Stimulated activated CD8-positive, alpha-beta memory T cell treated with anti-CD3 and anti-CD28 coated beads, Interleukin-7, amount 100 ng/mL, for 1 hour (primary cell): ENCODE data around the gene C16orf46.
A peak's percentile ranks its signal among the peaks of the same experiment; 100 is the strongest.

Experiments
- DNase-seq, 2 donors: peaks; one replicate each; pipeline ENCODE4 v3.0.0-alpha.2; 2020; ENCODE audit warnings: low read depth in 2 of 2

The C16orf46 gene

DNA sequence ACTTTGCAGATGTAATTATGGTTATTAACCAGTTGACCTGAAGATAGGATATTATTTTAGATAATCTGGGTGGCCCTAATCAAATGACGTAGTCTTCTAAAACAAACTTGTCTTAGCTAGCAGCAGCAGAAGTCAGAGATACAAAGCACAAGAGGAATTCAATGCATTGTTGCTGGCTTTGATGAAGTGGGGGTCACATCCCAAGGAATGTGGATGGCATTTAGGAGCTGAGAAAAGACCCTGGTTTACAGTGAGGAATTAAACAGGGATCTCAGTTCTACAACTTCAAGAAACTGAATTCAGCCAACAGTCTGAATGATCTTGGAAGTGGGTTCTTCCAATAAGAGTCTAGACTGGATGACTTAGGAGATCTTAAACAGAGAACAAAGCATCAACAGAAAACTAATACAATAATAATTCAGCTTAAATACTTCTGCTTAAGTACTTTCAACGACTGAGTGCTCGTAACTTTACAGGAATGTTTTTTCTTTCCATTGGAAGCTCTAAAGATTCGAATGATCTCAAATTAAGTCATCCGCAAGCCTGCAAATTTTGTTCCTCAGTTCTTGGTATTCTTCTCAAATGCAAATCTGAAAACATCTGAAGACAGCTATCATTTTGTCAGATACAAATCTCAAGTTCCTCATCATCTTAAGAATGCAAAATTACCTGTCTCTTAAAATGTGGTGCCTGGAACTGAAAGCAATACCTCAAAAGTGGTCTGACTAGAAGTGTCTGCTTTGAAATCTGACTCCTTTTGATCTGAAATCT is 3.3 kb downstream of the C16orf46 start:
- no peak for DNase-seq

DNA sequence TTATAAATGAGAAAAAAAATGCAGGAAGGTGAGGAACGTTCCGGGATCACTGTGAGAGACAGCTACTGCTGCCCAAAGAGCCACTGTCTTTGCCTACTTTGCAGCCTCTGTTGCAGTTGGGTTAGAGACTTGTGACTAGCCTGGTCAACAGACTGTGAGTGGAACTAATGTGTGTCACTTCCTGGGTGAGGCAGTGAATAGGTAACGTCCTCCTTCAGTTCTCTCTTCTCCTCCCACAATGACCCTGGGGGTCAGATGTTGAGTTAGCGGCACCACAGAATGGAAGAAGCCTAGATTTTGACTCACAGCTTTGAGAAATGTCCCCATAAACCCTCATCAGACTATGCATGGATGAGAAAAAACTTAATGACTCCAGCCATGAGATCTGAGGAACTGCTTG is 5.2 kb downstream of the C16orf46 start:
- no peak for DNase-seq

DNA sequence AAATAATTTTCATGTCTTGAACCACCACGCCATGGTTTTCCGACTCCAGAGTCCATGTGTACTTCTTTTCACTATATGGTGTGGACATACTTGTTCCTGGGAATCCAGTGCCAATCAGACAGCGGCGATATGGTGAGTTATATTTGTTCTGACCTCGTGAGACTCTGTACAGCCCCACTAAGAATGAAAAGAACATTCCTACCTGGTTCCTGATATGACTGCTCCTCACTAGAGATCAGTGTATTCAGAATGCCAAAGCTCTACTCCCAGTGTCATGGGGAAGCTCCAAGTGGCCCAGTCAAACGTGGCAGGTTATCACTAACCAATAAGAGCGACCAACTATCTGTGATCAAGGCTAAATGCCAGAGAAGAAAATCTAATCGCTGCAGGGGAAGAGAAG is 6.1 kb downstream of the C16orf46 start:
- DNase-seq, result no peak

DNA sequence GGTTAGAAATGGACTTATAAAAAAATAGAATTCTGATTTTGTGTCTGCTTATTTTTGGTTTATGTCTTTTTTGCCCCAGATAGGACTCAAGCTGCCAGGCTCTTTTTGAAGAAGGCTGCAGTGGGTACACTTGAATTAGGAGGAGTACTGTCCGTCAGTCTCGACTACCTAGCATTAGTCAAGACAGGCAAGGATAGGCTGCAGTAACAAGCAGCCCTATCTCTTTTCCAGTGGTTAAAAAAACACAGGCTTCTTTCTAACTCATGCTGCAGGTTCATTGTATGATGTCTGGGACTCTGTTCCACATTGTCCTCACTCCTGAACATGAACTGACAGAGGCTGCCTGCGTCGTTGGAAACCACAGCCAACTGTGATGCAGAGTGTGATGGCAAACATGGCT is 8.0 kb downstream of the C16orf46 start:
- DNase-seq, result no peak

DNA sequence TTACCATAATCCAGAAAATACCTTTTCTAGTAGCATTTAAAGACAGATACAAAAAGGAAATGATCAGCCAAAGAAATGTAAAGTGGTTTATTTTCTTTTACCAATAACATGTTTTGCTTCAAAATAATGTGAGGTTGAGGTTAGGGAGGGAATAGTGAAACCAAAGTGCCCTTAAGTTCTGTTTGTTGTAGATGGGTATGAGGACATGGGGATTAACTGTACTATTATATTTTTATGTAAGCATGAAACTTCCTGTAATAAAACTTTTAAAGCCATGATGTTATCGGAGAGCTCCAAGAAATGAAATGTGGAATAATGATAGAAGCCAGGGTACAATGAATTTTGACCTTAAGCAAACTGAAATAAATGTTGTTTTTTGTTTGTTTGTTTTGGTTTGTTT is 9.9 kb downstream of the C16orf46 start:
- no peak for DNase-seq

DNA sequence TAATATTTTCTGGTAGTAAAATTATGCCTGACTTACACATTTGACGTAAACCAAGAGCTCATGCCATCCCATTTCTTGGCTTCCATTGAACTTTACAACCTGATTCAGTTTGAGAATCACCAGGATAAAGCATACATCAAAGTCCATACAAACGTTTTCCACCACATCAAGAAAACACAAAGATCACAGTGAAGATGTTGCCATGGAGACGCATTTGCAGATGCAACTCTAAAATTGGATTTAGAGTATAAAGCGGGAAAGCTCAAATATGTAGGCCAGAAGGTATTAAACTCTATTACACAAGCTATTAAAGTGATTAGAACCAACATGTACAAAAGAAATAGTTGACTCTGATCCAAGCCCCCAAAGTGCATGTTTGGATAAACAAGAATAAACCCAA is 10.4 kb downstream of the C16orf46 start:
- no peak for DNase-seq

DNA sequence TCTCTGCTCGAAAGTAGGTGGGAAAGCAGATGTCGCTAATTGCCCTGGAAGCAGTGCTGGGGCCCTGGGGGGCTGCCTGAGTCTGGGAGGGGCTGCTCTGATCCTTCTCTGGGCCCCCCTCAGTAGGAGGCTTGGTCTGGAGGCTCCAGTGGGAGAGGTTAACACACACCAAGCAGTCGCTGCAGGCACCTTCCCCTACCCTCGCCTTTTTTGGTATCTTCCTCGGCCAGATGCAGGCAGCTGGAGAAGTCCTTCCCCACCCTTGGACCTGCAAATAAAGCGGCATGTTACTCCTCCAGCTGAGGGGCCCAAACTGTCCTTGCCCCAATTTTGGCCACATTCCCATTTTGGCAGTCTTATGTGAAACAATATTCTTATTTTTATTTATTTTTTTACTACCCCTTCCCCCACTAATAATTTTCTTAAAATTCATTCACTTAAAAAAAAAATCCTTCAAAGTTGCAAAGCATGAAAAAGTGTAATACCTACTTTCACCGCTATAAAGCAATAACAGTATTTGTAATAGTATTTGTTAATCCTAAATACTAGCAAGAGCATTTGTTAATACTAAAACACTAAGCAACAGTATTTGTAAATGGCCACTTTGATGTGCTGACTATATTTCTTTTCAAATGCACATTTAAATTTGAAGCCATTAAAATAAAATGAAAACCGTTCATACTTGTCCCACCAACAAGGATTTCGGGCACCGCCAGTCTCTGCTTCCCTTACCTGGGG is 15.0 kb downstream of the C16orf46 start:
- no peak for DNase-seq

DNA sequence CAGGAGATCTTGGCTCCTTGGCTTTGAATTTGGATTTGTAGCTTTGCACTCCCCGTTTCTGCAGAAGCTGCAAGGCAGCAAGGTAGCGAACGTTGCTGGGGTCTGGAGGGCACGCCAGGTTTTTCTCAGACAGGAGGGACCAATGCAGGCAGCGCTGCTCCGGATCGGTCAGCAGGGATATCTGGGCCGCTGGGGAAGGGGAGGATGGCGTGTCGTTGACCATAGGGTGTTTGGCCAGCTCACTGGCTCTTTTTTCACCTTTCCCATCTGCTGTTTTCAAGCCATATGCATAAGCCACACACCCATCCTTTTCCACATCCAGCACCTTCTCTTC is 15.8 kb downstream of the C16orf46 start:
- no peak for DNase-seq

DNA sequence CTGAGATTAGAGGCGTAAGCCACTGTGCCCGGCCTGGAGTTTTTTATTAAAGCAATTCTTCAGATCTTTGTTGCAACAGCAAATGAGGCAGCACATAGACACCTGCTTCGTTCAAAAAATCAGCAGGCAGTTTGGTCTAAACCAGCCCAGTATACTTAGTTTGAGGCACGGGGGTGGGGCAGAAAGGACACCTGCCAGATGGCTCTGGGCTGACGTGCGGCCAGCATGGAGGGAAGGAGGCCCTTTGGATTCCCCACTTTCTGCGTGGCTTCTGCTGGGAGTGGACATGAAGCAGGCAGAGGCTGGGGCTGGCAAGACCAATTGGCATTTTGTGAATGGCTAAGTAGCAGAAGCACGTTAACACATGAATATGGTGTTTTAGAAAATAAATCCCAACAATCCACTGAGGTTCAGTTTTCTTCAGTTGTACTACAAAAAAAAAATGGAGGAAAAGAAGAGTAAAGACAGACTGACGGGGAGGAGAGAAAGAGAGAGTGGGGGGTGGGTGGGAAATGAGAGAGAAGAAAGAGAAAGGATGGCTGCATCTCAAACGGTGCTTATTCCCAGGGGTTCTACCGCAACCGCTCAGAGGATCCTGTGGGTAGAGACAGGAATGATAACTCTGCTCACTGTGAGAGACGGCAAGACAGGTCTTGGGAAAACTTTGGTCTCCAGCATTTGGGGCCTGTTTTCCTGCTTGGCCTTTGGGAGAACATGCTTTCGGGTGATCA is 16.3 kb downstream of the C16orf46 start:
- no peak for DNase-seq

DNA sequence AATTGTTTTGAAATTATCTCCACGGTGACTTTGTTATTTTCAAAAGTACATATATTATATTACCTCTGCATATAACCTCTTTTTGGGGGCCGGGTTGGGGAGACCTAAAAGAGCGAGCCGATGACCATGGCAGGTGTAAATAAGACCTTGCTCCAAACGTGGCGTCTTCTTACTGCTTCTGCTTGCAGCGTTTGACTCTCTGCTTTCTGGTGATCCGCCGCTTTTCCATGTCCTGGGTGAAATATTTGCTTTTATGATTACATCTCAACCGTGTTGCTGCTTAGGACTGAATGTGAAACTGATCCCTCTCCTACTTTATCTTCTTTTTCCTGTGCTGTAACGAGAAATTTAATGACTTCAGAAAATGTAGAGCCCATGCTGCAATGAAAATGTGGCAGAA is 23.3 kb downstream of the C16orf46 start:
- DNase-seq, result no peak

DNA sequence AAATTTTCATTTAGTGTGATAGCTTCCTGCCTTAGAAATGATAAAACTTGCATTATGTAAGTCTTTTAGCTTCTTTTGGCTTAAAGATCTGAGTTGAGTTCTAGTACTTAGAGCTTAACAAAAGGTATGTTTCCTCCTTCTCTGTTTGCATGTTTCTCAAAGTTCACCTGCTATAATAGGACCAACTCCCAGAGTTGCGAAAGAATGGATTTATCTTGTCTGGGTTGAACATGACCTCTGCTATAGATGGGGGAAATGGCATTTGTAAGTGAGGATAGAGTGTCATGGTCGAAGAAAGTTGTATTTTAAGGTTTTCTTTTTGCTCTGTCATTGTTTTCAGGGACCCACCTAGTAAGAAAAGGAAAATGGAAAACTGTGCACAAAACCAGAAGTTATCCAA is 34.2 kb downstream of the C16orf46 start:
- DNase-seq, result no peak

DNA sequence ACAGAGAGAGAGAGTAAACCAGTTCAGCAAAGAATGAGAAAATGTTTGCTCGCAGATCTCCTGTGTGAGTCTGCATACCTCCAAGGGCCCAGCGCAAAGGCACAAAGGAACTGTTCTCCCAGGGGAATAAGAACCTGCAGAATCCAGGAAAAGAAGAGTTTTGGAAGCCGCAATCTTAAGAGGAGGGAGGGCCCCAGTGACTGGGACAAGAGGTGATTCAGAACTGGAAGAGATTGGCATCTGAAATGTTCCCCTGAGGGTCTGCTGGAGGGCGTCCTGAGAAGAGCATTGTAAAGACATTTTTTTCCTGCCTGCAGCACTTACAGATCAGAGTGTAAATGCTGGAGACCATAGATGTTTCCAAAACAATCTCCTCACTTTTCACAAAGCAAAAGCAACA is 35.3 kb downstream of the C16orf46 start:
- DNase-seq, result no peak

DNA sequence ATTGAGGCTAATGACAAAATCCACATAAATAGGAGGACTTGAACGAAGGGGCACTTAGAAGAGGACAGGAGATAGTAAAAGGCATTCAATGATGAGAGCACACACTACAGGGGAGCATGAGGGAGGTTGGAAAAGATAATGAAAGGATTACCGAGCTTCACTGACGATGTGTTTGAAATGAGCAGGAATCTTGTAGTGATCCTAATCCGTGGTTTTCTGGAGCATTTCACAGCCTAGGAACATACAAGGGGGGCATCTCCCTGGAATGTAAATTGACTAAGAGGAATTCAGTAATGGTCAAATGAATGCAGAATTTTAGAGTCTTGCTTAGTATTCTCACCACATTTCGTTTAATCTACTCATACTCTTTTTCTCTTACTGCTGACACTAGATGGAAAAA is 36.2 kb downstream of the C16orf46 start:
- DNase-seq, result no peak

DNA sequence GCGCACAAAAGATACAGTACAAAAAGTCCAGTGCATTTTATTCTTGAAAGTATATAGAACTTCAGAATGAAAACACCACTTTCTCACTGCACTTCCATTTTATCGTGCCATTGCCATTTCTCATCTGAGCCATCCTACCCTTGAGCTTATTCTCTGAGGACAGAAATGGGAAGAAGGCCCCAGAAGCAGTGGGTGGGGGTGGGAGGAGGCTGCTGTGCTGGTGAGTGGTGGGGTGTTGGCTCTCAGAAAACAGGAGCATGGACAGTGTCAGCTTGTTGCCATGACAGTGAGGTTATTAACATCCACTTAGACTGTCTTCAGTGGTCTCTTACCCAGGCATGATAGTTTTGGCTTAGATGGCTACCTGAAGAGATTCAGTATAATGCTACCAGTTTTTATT is 36.9 kb downstream of the C16orf46 start:
- no peak for DNase-seq

DNA sequence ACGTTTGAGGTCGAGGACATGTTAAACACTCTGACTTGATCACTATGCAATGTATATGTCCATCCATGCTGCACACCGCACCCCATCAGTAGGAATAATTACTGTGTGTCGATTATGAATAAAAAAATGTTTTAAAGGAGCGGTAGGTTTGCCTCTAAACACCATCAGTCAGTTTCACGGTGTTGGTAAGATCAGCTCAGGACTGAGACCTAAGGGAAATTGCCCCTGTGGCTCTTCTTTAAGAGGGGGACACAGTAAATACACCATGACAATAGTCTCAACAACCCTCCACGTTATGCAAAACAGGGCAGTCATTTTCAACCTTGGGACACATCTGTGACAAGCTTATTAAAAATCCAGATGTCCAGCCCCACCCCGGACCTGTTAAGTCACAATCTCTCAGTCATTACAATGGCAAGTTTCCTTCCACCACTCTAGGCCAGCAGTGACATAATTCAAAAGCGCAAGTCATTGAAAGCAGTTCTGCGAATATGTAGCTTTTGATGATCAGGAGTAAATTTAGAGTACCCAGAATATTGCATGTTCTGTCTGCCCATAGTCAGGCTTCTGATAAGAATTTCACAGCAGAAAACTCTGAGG is 40.2 kb downstream of the C16orf46 start:
- no peak for DNase-seq

DNA sequence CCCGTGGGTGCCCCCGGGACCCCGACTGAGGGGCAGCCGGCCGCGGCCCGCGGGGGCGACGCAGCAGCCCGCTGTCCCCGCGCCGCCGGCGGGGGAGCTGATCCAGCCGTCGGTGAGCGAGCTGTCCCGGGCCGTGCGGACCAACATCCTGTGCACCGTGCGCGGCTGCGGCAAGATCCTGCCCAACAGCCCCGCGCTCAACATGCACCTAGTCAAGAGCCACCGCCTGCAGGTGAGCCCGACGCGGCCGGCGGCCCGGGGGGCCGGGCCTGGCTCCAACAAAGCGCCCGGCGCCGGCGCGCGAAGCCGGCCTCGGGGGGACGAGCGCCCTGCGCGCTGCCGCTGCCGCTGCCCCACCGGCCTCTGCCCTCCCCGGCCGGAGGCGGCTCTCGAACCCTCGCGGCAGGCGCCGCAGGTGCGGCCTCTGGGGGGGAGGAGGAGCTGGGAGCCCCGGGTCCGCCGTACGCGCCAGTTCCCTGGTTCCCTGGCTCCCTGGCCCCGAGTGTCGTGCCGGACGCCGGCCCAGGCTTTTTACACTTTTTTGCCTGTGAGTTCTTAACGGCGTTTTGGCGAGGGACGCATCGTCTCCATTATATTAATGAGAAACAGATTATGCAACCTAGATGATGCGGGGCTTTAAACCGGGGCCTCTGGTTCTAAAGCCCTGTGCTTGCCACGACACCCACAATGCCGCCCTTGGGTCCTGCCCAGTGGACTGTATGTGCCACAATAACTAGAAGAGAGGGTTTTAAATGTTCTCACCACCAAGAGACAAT is 40.9 kb downstream of the C16orf46 start:
- no peak for DNase-seq

DNA sequence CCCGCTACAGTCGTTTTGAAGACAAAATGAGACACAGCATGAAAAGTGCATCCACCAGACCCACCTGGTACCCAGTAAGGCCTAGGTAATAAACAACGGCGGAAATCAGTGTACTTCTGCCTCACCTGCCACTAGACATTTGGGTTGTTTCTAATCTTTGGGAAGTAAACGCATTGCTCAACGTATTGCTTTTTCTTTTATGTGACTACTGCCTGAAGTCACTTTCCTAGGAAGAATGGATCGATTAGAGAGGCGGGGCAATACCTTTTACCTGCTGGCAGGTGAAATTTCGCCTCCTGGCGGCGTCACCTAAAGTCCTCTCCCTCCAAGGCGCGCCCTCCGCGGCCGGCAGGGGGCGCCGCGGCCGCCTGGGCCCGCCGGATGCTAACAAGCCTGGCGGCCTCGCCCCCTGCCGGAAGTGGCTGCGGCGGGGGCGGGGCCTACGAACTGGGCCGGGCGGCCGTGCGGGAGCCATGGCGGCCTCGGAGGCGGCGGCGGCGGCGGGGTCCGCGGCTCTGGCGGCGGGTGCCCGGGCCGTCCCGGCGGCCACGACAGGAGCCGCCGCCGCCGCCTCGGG is 41.6 kb downstream of the C16orf46 start, which contains the start of gene ATMIN:
TSS of gene ATMIN (plus strand) at position 445 of the 577 bp plus-strand sequence. CDS start at position 474, 29 bp downstream.
- DNase-seq, result peak; percentile 73 to 74

DNA sequence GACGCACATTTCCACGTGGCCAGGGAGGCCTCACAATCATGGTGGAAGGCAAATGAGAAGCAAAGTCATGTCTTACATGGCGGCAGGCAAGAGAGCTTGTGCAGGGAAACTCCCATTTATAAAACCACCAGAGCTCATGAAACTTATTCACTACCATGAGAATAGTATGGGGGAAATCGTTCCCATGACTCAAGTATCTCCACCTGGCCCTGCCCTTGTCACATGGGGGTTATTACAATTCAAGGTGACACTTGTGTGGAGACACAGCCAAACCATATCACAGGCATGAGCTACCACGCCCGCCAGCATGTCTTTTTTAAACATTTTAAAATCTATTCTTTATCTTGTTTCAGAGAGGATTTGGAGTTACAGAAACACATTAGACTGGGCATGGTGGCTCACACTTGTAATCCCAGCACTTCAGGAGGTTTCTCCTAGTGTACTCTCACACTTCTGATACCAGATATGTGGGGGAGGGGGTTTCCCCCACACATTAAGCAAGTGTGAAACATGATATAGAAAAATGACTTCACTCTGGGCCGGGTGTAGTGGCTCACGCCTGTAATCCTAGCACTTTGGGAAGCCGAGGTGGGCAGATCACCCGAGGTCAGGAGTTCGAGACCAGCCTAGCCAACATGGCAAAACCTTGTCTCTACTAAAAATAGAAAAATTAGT is 47.0 kb downstream of the C16orf46 start:
- no peak for DNase-seq

DNA sequence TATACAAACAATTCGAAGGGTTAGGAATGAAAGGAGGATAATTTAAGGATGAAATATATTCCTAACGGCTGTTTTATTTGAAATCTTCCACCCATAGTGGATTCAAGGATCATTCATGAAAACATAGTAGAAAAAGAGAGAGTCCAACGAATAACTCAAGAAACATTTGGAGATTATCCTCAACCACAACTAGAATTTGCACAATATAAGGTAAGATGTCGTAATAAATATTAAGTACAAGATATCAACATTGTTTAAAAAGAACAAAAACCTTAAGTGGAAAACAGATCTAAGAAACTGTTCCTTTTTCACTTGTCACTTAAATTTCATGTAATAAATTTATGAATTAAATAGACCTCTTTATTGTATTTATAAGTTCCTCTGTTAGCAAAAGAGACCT is 50.6 kb downstream of the C16orf46 start:
- no peak for DNase-seq

DNA sequence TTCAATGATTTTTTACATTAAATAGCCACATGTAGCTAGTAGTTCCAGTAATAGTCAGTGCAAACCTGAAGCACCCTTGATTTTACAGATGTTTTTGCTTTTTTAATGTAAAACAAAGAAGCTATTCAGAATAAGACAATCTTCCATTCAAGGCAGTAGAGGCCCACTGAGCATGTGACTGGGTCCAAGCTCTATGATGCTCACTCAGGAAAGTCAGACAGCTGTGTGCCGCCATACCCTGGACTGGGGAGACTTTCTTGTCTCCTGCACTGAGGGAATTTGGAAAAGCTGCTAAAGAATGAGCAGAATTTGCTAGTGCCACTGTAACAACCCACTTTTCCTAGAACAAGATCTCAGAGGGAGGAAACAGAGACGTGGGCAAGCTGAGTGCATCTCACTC is 58.5 kb downstream of the C16orf46 start:
- DNase-seq, result no peak

DNA sequence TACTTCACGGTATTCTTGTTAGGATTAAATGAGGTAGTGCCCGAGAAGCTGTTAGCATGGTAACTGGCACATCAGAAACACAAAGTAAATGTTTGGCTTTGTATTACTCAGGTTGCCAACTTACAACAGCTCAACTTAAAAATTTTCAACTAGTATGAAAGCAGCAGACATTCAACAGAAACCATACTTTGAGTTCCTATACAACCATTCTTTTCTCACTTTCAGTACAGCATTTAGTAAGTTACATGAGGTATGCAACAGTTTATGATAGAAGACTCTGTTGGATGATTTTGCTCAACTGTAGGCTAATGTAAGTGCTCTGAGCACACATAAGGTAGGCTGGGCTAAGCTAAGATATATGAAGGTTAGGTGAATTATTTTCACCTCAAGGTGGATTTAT is 62.4 kb downstream of the C16orf46 start:
- no peak for DNase-seq
